LNCAP (cell line): Measurements from ENCODE around the gene SPTBN2.

Source experiments
- TF ChIP-seq, protein P1 (sequence below): fragments of 450-650 bp; IDR thresholded peaks from 2 replicates; pipeline ENCODE4 v1.5.1; 2017; ENCODE audit warnings: mild to moderate bottlenecking

SPTBN2 gene

GRCh38 chr11:66685276-66686099, 43.5 kb downstream of the SPTBN2 start:
- TF ChIP-seq, protein P1, sequence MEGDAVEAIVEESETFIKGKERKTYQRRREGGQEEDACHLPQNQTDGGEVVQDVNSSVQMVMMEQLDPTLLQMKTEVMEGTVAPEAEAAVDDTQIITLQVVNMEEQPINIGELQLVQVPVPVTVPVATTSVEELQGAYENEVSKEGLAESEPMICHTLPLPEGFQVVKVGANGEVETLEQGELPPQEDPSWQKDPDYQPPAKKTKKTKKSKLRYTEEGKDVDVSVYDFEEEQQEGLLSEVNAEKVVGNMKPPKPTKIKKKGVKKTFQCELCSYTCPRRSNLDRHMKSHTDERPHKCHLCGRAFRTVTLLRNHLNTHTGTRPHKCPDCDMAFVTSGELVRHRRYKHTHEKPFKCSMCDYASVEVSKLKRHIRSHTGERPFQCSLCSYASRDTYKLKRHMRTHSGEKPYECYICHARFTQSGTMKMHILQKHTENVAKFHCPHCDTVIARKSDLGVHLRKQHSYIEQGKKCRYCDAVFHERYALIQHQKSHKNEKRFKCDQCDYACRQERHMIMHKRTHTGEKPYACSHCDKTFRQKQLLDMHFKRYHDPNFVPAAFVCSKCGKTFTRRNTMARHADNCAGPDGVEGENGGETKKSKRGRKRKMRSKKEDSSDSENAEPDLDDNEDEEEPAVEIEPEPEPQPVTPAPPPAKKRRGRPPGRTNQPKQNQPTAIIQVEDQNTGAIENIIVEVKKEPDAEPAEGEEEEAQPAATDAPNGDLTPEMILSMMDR = no peak

- TF ChIP-seq, protein P1 = no peak
Measured at GRCh38 chr11:66684635-66685034, 44.4 kb downstream of the SPTBN2 start.

DNA sequence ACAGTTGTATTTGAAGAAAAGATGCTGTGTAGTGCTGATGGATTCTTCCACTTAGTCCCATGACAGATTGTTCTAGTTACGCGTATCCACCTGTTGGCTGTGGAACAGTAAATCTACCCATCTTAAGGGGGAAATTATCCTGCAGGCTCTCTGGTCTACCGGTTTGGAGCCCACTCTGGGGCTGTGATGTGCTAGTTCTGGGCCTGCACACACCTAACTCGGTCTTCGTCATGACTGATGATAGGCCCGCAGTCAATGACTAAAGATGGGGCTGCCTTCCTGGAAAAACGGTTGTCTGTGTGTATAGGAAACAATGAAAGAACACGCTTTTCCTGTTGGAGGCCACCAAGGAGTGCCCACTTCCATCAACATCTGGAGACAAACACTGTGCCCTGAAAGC, 45.1 kb downstream of the SPTBN2 start:
- TF ChIP-seq, protein P1 = no peak

DNA sequence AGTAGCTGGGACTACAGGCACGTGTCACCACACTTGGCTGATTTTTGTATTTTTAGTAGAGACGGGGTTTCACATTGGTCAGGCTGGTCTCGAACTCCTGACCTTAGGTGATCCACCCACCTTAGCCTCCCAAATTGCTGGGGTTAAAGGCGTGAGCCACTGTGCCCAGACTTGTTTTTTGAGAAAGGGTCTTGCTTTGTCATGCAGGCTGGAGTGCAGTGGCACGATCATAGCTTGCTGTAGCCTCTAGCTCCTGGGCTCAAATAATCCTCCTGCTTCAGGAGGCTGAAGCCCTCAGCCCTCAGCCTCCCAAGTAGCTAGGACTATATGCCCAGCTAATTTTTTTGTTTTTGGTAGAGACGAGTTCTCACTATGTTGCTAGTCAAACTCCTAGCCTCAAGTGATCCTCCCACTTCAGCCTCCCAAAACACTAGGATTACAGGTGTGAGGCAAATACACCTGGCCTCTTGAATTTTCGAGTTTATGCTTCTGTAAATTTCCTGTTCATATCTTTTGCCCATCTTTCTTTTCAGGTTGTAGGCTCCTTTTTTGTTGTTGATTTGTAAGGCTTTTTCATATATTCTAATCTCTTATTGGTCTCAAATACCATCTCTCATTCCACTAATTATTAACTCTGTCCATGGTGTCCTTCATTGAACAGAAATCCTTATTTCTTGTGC, 47.9 kb downstream of the SPTBN2 start:
- TF ChIP-seq, protein P1 = no peak

GRCh38 chr11:66677599-66678375, 51.2 kb downstream of the SPTBN2 start, which contains the start of gene RBM4B:
Gene RBM4B, minus strand, starts transcription at chr11:66677887. Its CDS starts 808 bp downstream, at chr11:66677079.
- TF ChIP-seq, protein P1 = no peak

GRCh38 chr11:66676931-66677598, 52.0 kb downstream of the SPTBN2 start:
- TF ChIP-seq, protein P1 = no peak
